SK-MEL-5 (cell line): ENCODE results near the gene DOCK11. TPM values are rescaled to one million over a fixed set of nuclear protein-coding genes. Genes with fewer than 3 reads are reported as not detected.
A peak's percentile ranks its signal among the peaks of the same experiment; 100 is the strongest.

Experiments
- DNase-seq: peaks from one replicate; pipeline ENCODE4 v3.0.0-alpha.2; 2016; ENCODE audit warnings: low read depth, low spot score
- in situ Hi-C: cut with HindIII; loops from 2 replicates; pipeline ENCODE4 v1.10.0; 2016; ENCODE audit warnings: low sequenced_read_pairs, high pct_unique_total_duplicates, low pct_unique_long_range_greater_than_20kb
- total RNA-seq: library from RNA; depleted of rRNA; stranded (reverse); fragments of >200 nt; shearing (Covaris generic); gene quantifications from 2 replicates; pipeline ENCODE4 v1.2.3, GENCODE V29; 2014

Gene DOCK11
- total RNA-seq, 1 experiment from 2014 or later = 5.9 TPM

GRCh38 chrX:118522230-118522926 is 26.8 kb downstream of the DOCK11 start:
- DNase-seq = no peak
- in situ Hi-C loops = no loop called here

- in situ Hi-C loops = no loop called here
- no peak for DNase-seq
Measured at GRCh38 chrX:118523920-118524319, 28.3 kb downstream of the DOCK11 start.

- DNase-seq = no peak
- in situ Hi-C loops = no loop called here
Measured at GRCh38 chrX:118524344-118524743, 28.7 kb downstream of the DOCK11 start.

GRCh38 chrX:118525174-118525730 is 29.6 kb downstream of the DOCK11 start:
- no peak for DNase-seq
- in situ Hi-C loops = no loop called here

DNA sequence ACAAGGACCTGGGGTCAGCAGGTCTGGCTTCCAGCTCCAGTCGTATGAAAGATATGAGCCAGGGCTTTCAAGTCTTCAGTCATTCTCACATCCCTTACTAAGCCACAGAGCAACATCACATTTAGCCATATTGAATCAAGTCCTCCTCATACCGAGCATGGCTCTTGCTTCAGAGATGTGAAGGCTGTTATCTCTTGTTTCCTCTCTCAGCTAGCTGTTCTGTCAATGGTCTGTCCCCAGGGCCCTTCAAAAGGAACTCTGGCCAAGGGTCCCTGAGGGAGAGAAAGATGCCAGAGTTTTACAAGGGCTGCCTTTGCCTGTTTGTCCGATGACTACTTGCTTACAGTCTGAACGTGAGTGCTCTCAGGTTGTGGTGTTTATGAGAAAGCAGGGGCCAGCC is 30.5 kb downstream of the DOCK11 start:
- in situ Hi-C loops = no loop called here
- DNase-seq = no peak

DNA sequence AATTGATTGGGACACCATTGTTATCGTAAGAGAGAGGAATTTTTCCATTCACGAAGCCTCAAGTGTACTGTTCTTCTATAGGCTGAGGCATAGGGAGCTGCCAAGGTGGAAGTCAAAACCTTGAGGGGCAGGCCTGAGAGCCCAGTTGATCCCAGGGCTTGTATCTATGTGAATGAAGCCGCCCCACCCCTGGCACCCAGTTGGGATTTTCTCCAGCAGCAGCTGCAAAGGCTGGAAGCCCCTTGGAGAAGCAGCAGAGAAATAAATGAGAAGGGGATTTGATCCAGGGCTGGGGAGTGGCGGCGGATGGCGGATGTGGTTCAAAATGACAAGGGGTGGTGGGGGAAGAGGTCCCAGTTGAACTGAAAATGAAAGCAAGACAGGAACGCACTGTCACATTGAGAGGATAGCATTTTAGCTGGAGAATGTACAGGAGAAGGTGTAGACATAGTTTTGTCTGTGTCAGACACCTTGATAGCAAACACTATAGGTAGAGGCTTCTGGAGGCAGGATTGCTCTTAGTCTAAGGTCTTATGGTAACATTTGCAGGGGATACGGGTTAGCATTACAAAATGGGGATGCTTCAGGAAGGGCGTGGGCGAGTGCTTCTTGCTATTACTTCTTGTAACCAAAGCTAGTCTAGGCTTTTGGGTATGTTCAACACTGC is 32.6 kb downstream of the DOCK11 start:
- in situ Hi-C loops = no loop called here
- DNase-seq = no peak

GRCh38 chrX:118530219-118530911 is 34.8 kb downstream of the DOCK11 start:
- no peak for DNase-seq
- in situ Hi-C loops = no loop called here

DNA sequence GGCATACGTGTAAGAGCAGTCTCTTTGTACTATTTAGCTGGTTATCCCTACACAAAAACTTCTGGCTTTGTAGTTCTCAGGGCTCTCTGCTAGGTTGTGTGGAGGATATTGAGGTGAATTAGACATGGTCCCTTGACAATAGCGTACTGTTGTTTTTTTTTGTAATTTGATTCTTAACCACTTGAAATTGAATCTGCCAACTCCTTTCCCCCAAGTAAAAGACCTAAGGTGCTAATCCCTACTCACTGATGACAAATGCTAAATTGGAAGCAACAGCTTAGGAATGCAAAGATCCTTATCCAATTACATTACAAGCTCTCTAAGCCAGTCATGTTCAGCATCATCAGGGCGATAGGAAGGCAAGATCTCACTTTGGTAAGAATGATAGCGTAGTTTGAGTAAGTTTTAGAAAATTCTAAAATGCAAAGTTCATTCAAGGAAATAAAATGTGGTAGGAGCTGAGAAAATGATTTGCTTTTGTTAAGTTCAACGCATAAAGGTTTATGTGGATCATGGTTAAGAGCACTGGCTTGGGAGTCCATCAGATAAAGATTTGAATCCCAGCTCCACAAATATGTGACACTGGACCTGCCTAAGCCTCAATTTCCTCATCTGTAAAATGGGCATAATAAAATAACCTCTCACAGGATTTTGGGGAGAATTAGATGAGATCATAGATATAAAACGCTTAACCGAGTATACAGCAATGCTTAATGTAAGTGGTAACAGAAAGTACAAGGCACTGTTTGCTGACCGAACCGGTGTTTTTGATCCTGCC is 39.3 kb downstream of the DOCK11 start:
- in situ Hi-C loops = no loop called here
- no peak for DNase-seq

GRCh38 chrX:118536204-118536603 is 40.6 kb downstream of the DOCK11 start:
- in situ Hi-C loops = no loop called here
- no peak for DNase-seq

DNA sequence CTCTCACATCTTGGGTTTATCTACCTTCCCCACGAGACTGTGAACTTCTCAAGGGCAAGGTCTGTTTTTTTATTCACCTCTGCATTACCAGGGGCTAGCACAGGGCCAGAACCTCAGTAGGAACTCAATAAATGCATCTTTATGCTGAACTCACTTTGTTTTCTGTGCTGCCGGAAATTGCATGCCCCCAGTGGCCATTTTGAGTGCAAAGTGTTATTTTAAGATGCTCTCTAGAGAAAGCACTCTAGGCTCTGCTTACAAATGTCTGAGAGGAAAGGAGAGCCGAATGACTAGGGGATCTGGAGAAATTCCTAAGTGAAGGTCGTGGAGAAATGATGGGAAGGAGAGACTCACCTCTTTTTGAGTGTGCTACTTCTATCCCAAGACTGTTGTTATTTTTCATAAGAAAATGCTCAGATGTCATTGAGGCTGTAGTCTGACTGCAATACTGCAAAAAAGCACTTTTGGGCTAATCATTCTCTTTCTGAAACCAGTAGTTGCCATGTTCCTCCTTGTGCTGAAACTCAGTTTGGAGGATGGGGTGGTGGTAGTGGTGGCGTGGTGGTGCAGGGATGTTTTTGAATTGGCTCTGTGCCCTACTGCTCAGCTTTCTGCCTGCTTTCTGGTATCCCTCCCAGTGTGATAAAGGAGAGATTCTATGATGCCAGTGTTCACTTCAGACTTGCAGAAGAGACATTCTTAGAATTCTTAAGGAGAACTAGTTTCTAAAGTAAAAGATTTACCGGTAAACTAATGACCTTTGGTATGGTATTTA is 41.3 kb downstream of the DOCK11 start:
- in situ Hi-C loops = no loop called here
- peak; percentile 38 for DNase-seq

GRCh38 chrX:118538386-118538785 is 42.8 kb downstream of the DOCK11 start:
- no peak for DNase-seq
- in situ Hi-C loops = no loop called here

DNA sequence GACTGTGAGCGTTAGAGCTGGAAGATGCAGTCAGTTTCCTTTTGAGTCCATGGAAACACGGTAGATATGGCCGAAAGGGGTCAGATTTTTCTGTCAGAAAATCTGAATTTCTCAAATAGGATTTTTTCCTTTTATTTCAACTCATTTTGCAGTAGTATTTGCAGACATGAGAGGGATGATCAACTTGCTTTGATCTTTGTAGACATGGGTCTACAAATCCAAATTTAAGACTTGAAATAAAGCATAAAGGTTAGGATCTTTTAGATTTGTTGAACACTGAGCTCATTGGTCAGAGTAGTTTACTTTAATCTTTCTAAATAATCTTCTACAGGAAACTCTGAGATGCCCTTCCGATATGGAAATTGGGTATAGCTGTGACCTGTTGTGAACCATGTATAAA is 44.7 kb downstream of the DOCK11 start:
- DNase-seq = no peak
- in situ Hi-C loops = no loop called here

DNA sequence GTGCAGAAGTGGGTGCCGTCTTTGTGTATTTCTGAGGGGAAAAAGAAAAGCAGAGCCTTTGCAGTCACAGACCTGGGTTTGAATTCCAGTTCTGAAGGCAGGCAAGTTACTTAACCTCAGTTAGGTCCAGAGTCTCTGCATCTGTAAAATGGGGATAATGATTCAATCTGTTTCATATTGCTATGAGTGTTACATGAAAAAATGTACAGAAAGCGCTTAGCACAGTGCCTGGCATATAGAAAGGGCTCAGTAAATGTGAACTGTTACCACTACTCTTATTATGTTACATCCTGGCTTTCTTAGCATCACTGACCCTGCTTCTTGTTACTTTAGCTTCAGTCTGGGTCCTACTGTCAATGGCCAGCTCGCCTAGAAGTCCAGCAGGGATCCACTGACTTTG is 45.9 kb downstream of the DOCK11 start:
- in situ Hi-C loops = no loop called here
- no peak for DNase-seq

GRCh38 chrX:118545510-118545909 is 49.9 kb downstream of the DOCK11 start:
- DNase-seq = no peak
- in situ Hi-C loops = no loop called here

DNA sequence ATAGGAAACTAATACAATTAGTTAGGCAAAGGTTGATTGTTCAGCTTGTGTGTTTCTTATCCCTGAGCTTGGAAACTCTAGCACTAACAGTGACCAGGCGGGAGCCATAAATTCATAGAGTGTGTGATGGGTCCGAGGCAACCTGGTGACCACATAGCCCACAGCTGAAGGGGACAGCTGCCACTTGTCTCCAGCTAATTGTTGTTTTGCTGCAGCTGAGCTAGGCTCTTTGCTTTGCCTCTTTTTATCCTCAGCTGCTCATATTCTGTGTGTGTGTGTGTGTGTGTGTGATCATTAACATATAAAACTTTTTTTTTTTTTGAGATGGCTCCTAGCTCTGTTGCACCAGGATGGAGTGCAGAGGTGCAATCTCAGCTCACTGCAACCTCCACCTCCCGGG is 53.2 kb downstream of the DOCK11 start:
- DNase-seq = no peak
- in situ Hi-C loops = no loop called here

DNA sequence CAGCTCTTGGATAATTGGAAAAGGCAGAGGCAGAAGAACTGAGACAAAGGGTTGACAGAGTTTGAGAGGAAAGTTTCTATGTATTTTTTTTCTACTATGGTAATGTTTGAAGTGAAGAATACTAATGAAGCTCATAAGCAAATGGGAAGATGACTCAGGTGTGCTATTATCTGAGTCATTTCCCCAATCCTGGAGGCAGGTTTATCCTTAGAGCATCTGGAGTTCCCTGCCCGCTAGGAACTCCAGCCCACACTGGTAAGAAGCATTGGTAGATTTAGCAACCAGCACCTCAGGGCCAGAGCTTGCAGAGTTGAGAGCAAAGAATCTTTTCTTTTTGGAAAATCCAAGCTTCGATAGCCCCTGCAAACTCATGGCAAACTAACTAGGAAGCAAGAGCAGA is 55.2 kb downstream of the DOCK11 start:
- in situ Hi-C loops = no loop called here
- DNase-seq = no peak

- in situ Hi-C loops = no loop called here
- no peak for DNase-seq
Measured at GRCh38 chrX:118551426-118551825, 55.8 kb downstream of the DOCK11 start.
